ENCODE data around the gene ACADSB. TPM values are rescaled to one million over a fixed set of nuclear protein-coding genes. Genes with fewer than 3 reads are reported as not detected.

Gene ACADSB
- total RNA-seq, 4 donors from 2014 or later: 16.2 to 40.2 (median 22.0) TPM

DNA sequence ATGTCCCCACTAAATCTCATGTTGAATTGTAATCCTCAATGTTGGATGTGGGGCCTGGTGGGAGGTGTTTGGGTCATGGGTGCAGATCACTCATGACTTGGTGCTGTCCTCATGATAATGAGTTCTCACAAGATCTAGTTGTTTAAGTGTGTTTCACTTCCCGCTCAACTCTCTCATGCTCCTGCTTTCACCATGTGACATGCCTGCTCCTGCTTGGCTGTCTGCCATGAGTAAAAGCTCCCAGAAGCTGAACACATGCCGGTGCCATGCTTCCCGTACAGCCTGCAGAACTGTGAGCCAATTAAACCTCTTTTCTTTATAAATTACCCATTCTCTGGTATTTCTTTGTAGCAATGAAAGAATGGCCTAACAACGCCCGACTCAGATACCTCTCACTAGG lies 34.8 kb upstream of the ACADSB start:
- no peak for TF ChIP-seq POLR2A (IDR thresholded peaks at IDR 0.05)
- TF ChIP-seq, protein P1, sequence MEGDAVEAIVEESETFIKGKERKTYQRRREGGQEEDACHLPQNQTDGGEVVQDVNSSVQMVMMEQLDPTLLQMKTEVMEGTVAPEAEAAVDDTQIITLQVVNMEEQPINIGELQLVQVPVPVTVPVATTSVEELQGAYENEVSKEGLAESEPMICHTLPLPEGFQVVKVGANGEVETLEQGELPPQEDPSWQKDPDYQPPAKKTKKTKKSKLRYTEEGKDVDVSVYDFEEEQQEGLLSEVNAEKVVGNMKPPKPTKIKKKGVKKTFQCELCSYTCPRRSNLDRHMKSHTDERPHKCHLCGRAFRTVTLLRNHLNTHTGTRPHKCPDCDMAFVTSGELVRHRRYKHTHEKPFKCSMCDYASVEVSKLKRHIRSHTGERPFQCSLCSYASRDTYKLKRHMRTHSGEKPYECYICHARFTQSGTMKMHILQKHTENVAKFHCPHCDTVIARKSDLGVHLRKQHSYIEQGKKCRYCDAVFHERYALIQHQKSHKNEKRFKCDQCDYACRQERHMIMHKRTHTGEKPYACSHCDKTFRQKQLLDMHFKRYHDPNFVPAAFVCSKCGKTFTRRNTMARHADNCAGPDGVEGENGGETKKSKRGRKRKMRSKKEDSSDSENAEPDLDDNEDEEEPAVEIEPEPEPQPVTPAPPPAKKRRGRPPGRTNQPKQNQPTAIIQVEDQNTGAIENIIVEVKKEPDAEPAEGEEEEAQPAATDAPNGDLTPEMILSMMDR (IDR thresholded peaks at IDR 0.05 in 4 of 5, conservative IDR thresholded peaks at IDR 0.05 in 1 of 5): no peak
- Histone ChIP-seq H3K27ac (no peak overlapping the region), H3K4me3 (no peak overlapping the region), H3K4me1 (no peaks in the 10 kb centered on the region), H3K9me3 (no peaks in the 10 kb centered on the region), H3K36me3 (no peaks in the 10 kb centered on the region), H3K27me3 (no peaks in the 10 kb centered on the region)
- no peak for ATAC-seq
- intact Hi-C loops (cut with DNase I; ENCODE audit: low total_unique reads): no loop called here
- in situ Hi-C loops (cut with MboI; ENCODE audit: low sequenced_read_pairs in 4 of 4): loop anchor here in 1 of 4 donors (25.0 kb wide), 1 partner anchor 188 kb away; the partner anchor contains the start of gene BUB3
- no peak for DNase-seq

DNA sequence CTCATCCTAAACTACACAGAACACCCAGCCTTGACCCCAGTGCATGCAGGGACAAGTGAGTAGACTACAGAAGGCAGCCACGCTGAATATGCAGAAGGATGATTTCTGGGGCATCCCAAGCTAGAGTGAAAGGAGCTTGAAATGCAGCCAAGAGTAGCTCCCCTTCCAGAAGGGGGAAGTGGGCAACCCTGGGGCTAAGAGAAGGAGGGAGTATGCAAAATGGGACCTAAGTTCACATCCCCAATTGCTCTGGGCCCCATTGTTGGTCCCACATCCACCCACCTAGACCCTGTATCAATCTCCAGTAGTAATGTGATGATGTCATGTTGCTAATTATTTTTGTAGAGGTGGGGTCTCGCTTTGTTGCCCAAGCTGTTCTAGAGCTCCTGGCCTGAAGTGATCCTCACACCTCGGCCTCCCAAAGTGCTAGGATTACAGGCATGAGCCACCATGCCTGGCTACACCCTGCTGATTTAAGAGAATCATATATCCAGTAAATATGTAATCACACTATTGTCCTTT lies 34.2 kb upstream of the ACADSB start:
- Histone ChIP-seq H3K27me3 (no peaks in the 10 kb centered on the region), H3K27ac (no peak overlapping the region), H3K4me3 (no peak overlapping the region), H3K4me1 (peaks cover 2 to 3% of the 10 kb centered on the region in 2 donors), H3K36me3 (no peaks in the 10 kb centered on the region), H3K9me3 (no peaks in the 10 kb centered on the region)
- no peak for DNase-seq
- TF ChIP-seq, protein P1 (IDR thresholded peaks at IDR 0.05 in 4 of 5, conservative IDR thresholded peaks at IDR 0.05 in 1 of 5): no peak
- no peak for TF ChIP-seq POLR2A (IDR thresholded peaks at IDR 0.05)
- no peak for ATAC-seq
- in situ Hi-C loops (cut with MboI; ENCODE audit: low sequenced_read_pairs in 4 of 4): loop anchor here in 1 of 4 donors (25.0 kb wide), 1 partner anchor 188 kb away; the partner anchor contains the start of gene BUB3
- intact Hi-C loops (cut with DNase I; ENCODE audit: low total_unique reads): no loop called here

DNA sequence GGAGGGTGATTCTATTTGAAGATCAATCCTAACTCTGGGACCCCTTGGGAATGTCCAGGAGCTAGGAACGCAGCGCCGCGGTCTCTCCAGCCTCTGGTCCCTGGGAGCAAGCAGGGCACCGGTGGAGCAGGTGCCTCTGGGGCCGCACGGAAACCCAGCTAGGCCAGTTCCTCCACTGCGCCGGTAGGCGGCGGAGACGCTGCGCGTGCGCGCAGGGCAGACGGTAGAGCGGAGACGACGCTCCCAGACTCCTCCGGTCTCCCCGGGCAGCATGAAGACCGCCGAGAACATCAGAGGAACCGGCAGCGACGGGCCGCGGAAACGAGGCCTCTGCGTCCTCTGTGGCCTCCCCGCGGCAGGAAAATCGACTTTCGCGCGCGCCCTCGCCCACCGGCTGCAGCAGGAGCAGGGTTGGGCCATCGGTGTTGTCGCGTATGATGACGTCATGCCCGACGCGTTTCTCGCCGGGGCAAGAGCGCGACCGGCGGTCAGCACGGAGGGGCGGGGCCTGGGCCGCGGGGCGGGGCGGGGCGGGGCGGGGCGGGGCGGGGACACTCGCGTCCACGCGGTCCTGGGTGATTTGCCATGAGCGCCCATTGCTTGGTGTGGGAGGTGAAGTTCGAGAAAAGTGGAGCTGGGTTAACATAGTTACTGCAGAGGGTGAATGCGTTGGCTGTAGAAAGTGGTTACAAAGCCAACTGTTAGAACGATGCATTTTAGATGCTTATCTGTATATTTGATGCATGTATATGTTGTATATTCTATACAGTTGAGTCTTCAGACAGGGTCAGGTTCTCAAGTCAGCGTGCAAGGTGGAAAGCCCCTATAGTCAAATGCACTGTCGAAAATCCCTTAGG lies 28.4 kb upstream of the ACADSB start, which contains the start of gene PSTK:
PSTK (plus strand) TSS at position 193 of the 857 bp plus-strand sequence; CDS start at position 272, 79 bp downstream.
- ATAC-seq: peak; percentile 97 to 98
- intact Hi-C loops (cut with DNase I; ENCODE audit: low total_unique reads): loop anchor here (1.0 to 2.0 kb wide), 3 partner anchors 26 to 174 kb away; partner anchors contain the start of genes BUB3, C10orf88 and IKZF5
- in situ Hi-C loops (cut with MboI; ENCODE audit: low sequenced_read_pairs in 4 of 4): loop anchor here in 1 of 4 donors (10.0 kb wide), 1 partner anchor 174 kb away; the partner anchor contains the start of gene BUB3

DNA sequence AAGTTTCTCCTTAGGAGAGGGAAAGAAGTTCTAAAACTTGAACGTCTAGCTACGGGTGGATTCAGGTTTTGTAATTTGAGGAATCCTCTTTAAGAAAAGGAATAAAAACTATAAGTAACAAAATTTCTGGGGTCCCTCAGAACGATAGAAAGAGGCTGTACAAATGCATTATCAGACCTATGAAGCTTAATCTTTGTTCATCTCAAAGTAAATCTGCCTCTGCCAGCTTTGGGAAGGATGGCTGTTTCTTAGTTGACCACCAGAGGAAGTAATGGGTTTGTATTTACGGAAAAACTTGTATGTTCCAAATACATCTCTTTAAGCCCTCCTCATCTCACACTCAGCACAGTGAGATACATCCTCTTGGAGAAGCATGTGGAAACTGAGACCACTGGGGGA lies 27.7 kb upstream of the ACADSB start:
- DNase-seq (no peak), ATAC-seq (no peak)
- Histone ChIP-seq H3K36me3 (no peaks in the 10 kb centered on the region), H3K27ac (peak overlapping the region in 3 of 4 donors; percentile 87 to 96 (median 92)), H3K9me3 (no peaks in the 10 kb centered on the region), H3K4me3 (peak overlapping the region; percentile 72 to 88 (median 78)), H3K4me1 (peaks cover 11 to 12% of the 10 kb centered on the region in 2 donors), H3K27me3 (no peaks in the 10 kb centered on the region)
- intact Hi-C loops (cut with DNase I; ENCODE audit: low total_unique reads): loop anchor here (2.0 kb wide), 1 partner anchor 174 kb away; the partner anchor contains the start of gene BUB3
- TF ChIP-seq, protein P1 (IDR thresholded peaks at IDR 0.05 in 4 of 5, conservative IDR thresholded peaks at IDR 0.05 in 1 of 5): peak in 1 of 5 experiments; percentile 20
- no peak for TF ChIP-seq POLR2A (IDR thresholded peaks at IDR 0.05)
- in situ Hi-C loops (cut with MboI; ENCODE audit: low sequenced_read_pairs in 4 of 4): loop anchor here in 1 of 4 donors (10.0 kb wide), 1 partner anchor 174 kb away; the partner anchor contains the start of gene BUB3

More for the DNA sequence above, 28.4 kb upstream of the ACADSB start, which contains the start of gene PSTK:
- Histone ChIP-seq H3K36me3 (no peaks in the 10 kb centered on the region), H3K27me3 (no peaks in the 10 kb centered on the region), H3K4me1 (peaks cover 11 to 12% of the 10 kb centered on the region in 2 donors), H3K9me3 (no peaks in the 10 kb centered on the region), H3K27ac (peak within 1 kb of the TSS; percentile 85 to 96 (median 90)), H3K4me3 (peak within 1 kb of the TSS; percentile 72 to 88 (median 78))
- DNase-seq: peak; percentile 80 to 84
- TF ChIP-seq POLR2A (IDR thresholded peaks at IDR 0.05): peak in 1 of 2 donors; percentile 45
- TF ChIP-seq, protein P1 (IDR thresholded peaks at IDR 0.05 in 4 of 5, conservative IDR thresholded peaks at IDR 0.05 in 1 of 5): peak; percentile 97 to 98 (median 98)
